DOHH2 (cell line): Measurements from ENCODE around the gene SF3A1.

Source experiments
- EZH2phosphoT487 ChIP-seq: fragments of 200-600 bp; sonication (generic); IDR thresholded peaks from 2 replicates; pipeline ENCODE4 v1.6.1; 2017; ENCODE audit warnings: borderline replicate concordance, mild to moderate bottlenecking, antibody characterized with exemption, low read length, moderate library complexity, mixed read lengths
- TF ChIP-seq, protein P1 (sequence below): fragments of 200-600 bp; sonication (generic); IDR thresholded peaks from one replicate; pipeline ENCODE4 v1.5.1; 2014; ENCODE audit warnings: antibody characterized with exemption, mild to moderate bottlenecking, low read depth, low read length; ENCODE audit not compliant: poor library complexity, severe bottlenecking

DNA sequence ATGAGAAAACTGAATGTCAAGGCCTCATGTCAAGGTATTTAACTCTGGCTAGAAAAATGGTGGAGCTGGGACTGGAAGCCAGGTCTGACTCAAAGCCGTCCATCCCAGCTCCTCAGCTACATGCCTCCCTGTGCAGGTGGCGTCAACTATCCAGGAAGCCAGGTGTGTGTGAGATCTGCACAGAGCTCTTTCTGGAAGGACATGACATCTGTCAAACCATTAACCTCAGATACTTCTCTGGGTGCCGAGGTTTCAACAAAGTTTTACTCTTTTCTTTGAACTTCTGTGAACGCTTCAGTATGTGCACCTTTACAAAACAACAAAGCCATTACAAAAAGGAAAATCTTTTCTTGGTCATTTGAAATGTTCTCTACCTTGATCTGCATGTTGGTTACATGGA lies 60.4 kb downstream of the SF3A1 start:
- TF ChIP-seq, protein P1, sequence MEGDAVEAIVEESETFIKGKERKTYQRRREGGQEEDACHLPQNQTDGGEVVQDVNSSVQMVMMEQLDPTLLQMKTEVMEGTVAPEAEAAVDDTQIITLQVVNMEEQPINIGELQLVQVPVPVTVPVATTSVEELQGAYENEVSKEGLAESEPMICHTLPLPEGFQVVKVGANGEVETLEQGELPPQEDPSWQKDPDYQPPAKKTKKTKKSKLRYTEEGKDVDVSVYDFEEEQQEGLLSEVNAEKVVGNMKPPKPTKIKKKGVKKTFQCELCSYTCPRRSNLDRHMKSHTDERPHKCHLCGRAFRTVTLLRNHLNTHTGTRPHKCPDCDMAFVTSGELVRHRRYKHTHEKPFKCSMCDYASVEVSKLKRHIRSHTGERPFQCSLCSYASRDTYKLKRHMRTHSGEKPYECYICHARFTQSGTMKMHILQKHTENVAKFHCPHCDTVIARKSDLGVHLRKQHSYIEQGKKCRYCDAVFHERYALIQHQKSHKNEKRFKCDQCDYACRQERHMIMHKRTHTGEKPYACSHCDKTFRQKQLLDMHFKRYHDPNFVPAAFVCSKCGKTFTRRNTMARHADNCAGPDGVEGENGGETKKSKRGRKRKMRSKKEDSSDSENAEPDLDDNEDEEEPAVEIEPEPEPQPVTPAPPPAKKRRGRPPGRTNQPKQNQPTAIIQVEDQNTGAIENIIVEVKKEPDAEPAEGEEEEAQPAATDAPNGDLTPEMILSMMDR = no peak
- no peak for TF ChIP-seq EZH2phosphoT487
